GM12878 (cell line): Measurements from ENCODE around the gene UBE3C. TPM values are rescaled to one million over a fixed set of nuclear protein-coding genes. Genes with fewer than 3 reads are reported as not detected.

Experiments
- ATAC-seq: fragments of 200-7000 bp; cut with Tn5 transposase; 3 replicates; pipeline ENCODE4 v1.9.1; 2020; ENCODE audit warnings: mild to moderate bottlenecking, moderate library complexity
- BruUV-seq: library from RNA; stranded (reverse); fragments of 400-500 nt; replicated peaks from 2 replicates; lab custom pipeline; 2021; lab: Mats Ljungman, UMichigan
- CTCF ChIA-PET: fragments of 300-600 bp; sonication (Branson Sonifier 250); formaldehyde crosslinking; extraction: SDS; loops from one replicate; lab custom pipeline; 2021; ENCODE audit warnings: inconsistent platforms; lab: Yijun Ruan, JAX
- POLR2A ChIA-PET: fragments of 350-600 bp; formaldehyde crosslinking; extraction: SDS; loops from one replicate; lab custom pipeline; 2021; ENCODE audit warnings: inconsistent platforms; lab: Charles Lee
- RAD21 ChIA-PET: fragments of 300-600 bp; sonication (Branson Sonifier 250); formaldehyde crosslinking; loops from one replicate; lab custom pipeline; 2023; ENCODE audit warnings: antibody characterized with exemption; ENCODE audit not compliant: unreplicated experiment; lab: Charles Lee
- SMC1A ChIA-PET: fragments of 300-600 bp; sonication (Branson Sonifier 250); formaldehyde crosslinking; loops from one replicate; lab custom pipeline; 2023; ENCODE audit not compliant: unreplicated experiment, uncharacterized antibody; lab: Charles Lee
- DNase-seq: peaks from one replicate; pipeline ENCODE4 v3.0.0-alpha.2; 2011; ENCODE audit warnings: low read depth, low spot score
- FAIRE-seq: peaks from 3 replicates; lab custom pipeline; 2011; peaks lifted over from hg19 to GRCh38; lab: Jason Lieb, UNC
- H2AFZ ChIP-seq: 2 replicates; pipeline ENCODE4 v1.6.0; 2011; ENCODE audit warnings: low read depth, low read length, control low read depth; ENCODE audit not compliant: control insufficient read depth
- H3K27ac ChIP-seq: 2 replicates; pipeline ENCODE4 v1.5.1; 2011; ENCODE audit warnings: control low read depth; ENCODE audit not compliant: control insufficient read depth, insufficient read depth
- H3K27me3 ChIP-seq, 2 experiments: replicated peaks in 1 of 2; 2 replicates each; pipeline versions ENCODE4 v1.6.0 to v1.6.1; 2011; ENCODE audit warnings: low read length in 1 of 2; ENCODE audit not compliant: control insufficient read depth in 2 of 2, insufficient read depth in 2 of 2
- H3K36me3 ChIP-seq, 2 experiments: 2 replicates each; pipeline ENCODE4 v1.5.1; 2011; ENCODE audit warnings: low read length in 1 of 2; ENCODE audit not compliant: control insufficient read depth in 2 of 2, insufficient read depth in 2 of 2
- H3K4me1 ChIP-seq: 2 replicates; pipeline ENCODE4 v1.6.1; 2011; ENCODE audit warnings: mild to moderate bottlenecking, low read length, moderate library complexity, mixed read lengths; ENCODE audit not compliant: control insufficient read depth, insufficient read depth
- H3K4me2 ChIP-seq: 2 replicates; pipeline ENCODE4 v1.6.0; 2011; ENCODE audit warnings: control low read depth; ENCODE audit not compliant: control insufficient read depth, insufficient read depth
- H3K4me3 ChIP-seq: fragments of 200-600 bp; sonication (generic); 2 replicates; pipeline ENCODE4 v1.5.1; 2016
- H3K79me2 ChIP-seq: 2 replicates; pipeline ENCODE4 v1.6.0; 2011; ENCODE audit warnings: low read length; ENCODE audit not compliant: control insufficient read depth, insufficient read depth
- H3K9ac ChIP-seq: 2 replicates; pipeline ENCODE4 v1.8.0; 2011; ENCODE audit warnings: low read length, control low read depth, mixed read lengths; ENCODE audit not compliant: control insufficient read depth, insufficient read depth
- H3K9me3 ChIP-seq: replicated peaks from 3 replicates; pipeline ENCODE4 v1.5.1; 2011; ENCODE audit warnings: mild to moderate bottlenecking, low read length; ENCODE audit not compliant: control insufficient read depth, insufficient read depth
- H4K20me1 ChIP-seq: 2 replicates; pipeline ENCODE4 v1.6.0; 2011; ENCODE audit not compliant: control insufficient read depth, insufficient read depth
- CTCF ChIP-seq, 3 experiments: IDR thresholded peaks in 2 of 3; conservative IDR thresholded peaks in 1 of 3; 2 replicates each; pipeline ENCODE4 v1.5.1; 2011; ENCODE audit warnings: low read depth in 3 of 3, low read length in 3 of 3, mild to moderate bottlenecking in 3 of 3, control low read depth in 2 of 3, moderate library complexity in 2 of 3, inconsistent platforms in 1 of 3, mixed read lengths in 1 of 3; ENCODE audit not compliant: control insufficient read depth in 2 of 3, insufficient read depth in 1 of 3; ENCODE audit errors: extremely low read depth in 1 of 3
- NBN ChIP-seq: fragments of 450-650 bp; IDR thresholded peaks from 2 replicates; pipeline ENCODE4 v1.6.1; 2016
- PML ChIP-seq: IDR thresholded peaks from 2 replicates; pipeline ENCODE4 v1.6.1; 2012; ENCODE audit warnings: low read length, inconsistent platforms
- RUNX3 ChIP-seq: IDR thresholded peaks from 2 replicates; pipeline ENCODE4 v1.6.1; 2012; ENCODE audit warnings: low read length, inconsistent platforms
- SIX5 ChIP-seq: IDR thresholded peaks from 2 replicates; pipeline ENCODE4 v1.6.1; 2011; ENCODE audit warnings: mild to moderate bottlenecking, low read depth, low read length, moderate library complexity; ENCODE audit not compliant: severe bottlenecking
- ZBTB40 ChIP-seq: fragments of 450-650 bp; IDR thresholded peaks from 2 replicates; pipeline ENCODE4 v1.6.1; 2016; ENCODE audit warnings: mild to moderate bottlenecking, moderate library complexity, borderline replicate concordance
- WGBS: methylation state at CpG from one replicate; pipeline ENCODE4 v1.1.6; 2016; ENCODE audit warnings: low lambda C conversion rate; ENCODE audit not compliant: insufficient replicate concordance, insufficient coverage; ENCODE audit errors: missing lambda C conversion rate; 5-methylcytosine and 5-hydroxymethylcytosine counted together
- in situ Hi-C: fragments of 300-500 bp; cut with MboI; formaldehyde crosslinking; loops from 9 replicates; pipeline ENCODE4 v1.14.3; 2018; ENCODE audit warnings: mixed read lengths
- intact Hi-C: fragments of 100-400 bp; cut with micrococcal nuclease; formaldehyde crosslinking; loops from one replicate; pipeline ENCODE4 v1.14.2; 2022; ENCODE audit not compliant: unreplicated experiment
- polyA plus RNA-seq, 11 experiments: library from polyadenylated mRNA; depleted of rRNA in 4 of 11; unstranded in 6 of 11; stranded (reverse) in 5 of 11; fragments of >200 nt; fragmentation: Nextera tagmentation in 4 of 11; fragmentation: Illumina TruSeq in 1 of 11; extraction: Ambion mirVana in 4 of 11; extraction: Trizol in 1 of 11; gene quantifications; 1 replicate in 1 of 11; 2 replicates in 10 of 11; pipeline versions ENCODE4 v1.2.1 to v1.2.3, GENCODE V29; 2011 to 2016; ENCODE audit warnings: inconsistent platforms in 2 of 11, missing spikeins in 2 of 11, low read depth in 1 of 11
- total RNA-seq, 4 experiments: library from RNA; depleted of rRNA in 3 of 4; stranded (reverse); fragments of >200 nt in 3 of 4; fragmentation: Illumina TruSeq in 1 of 4; extraction: Trizol in 1 of 4; gene quantifications; 2 replicates each; pipeline versions ENCODE4 v1.2.1 to v1.2.3, GENCODE V29; 2013 to 2021

Gene UBE3C
- total and polyA plus RNA-seq, 10 of the 15 experiments (the other 5 are each of a cell fraction or from before 2014, with no cell fraction given): 7.9 to 65.9 (median 45.2) TPM

GRCh38 chr7:157299317-157299612 is 160.5 kb downstream of the UBE3C start:
- CTCF ChIA-PET: no interaction called here
- no peak for DNase-seq
- H3K4me3 ChIP-seq: no peak overlapping the region
- no peaks in the 10 kb centered on the region for H3K36me3 ChIP-seq
- intact Hi-C loops: no loop called here
- no peak for ATAC-seq
- no TSS peak for BruUV-seq
- POLR2A ChIA-PET: no interaction called here
- in situ Hi-C loops: no loop called here
- RAD21 ChIA-PET: no interaction called here
- peak; percentile 89 for FAIRE-seq
- no peak overlapping the region for H3K27ac ChIP-seq
- H3K27me3 ChIP-seq: no peaks in the 10 kb centered on the region
- 98% methylated on average over 3 of the region's 3 CpGs for WGBS
- no peak overlapping the region for H3K4me2 ChIP-seq
- no peaks in the 10 kb centered on the region for H3K9me3 ChIP-seq
- SMC1A ChIA-PET: no interaction called here
- 0 out of 2 replicates have a peak, but pooled peaks have one; percentile 40 for TF ChIP-seq NBN
- no peak for TF ChIP-seq PML
- H3K79me2 ChIP-seq: no peaks in the 10 kb centered on the region
- H3K4me1 ChIP-seq: peaks cover 16% of the 10 kb centered on the region
- H4K20me1 ChIP-seq: no peaks in the 10 kb centered on the region
- H3K9ac ChIP-seq: no peak overlapping the region
- no peak overlapping the region for H2AFZ ChIP-seq

GRCh38 chr7:157299613-157300368 is 161.1 kb downstream of the UBE3C start:
- in situ Hi-C loops (no loop called here), intact Hi-C loops (no loop called here)
- no peak overlapping the region for H3K27ac ChIP-seq
- no peaks in the 10 kb centered on the region for H3K36me3 ChIP-seq
- no TSS peak for BruUV-seq
- H3K4me1 ChIP-seq: peaks cover 16% of the 10 kb centered on the region
- SMC1A ChIA-PET: no interaction called here
- no peaks in the 10 kb centered on the region for H4K20me1 ChIP-seq
- RAD21 ChIA-PET: no interaction called here
- ATAC-seq (no peak), DNase-seq (no peak), FAIRE-seq (no peak)
- POLR2A ChIA-PET: no interaction called here
- no peak overlapping the region for H3K9ac ChIP-seq
- peak in 1 of 3 experiments; percentile 29; a peak in 2 of 6 replicates for TF ChIP-seq CTCF (IDR thresholded peaks at IDR 0.05 in 2 of 3, conservative IDR thresholded peaks at IDR 0.05 in 1 of 3; ENCODE audit: control insufficient read depth in 2 of 3, extremely low read depth in 1 of 3, insufficient read depth in 1 of 3, low read depth in 3 of 3, low read length in 3 of 3)
- TF ChIP-seq SIX5: no peak
- peak; percentile 39; the same call in 1 of the 2 replicates for TF ChIP-seq RUNX3
- no peak for TF ChIP-seq ZBTB40
- H2AFZ ChIP-seq: no peak overlapping the region
- no peak overlapping the region for H3K4me3 ChIP-seq
- CTCF ChIA-PET: no interaction called here
- H3K27me3 ChIP-seq: no peaks in the 10 kb centered on the region
- H3K4me2 ChIP-seq: no peak overlapping the region
- no peaks in the 10 kb centered on the region for H3K79me2 ChIP-seq
- WGBS: 92% methylated on average over 26 of the region's 37 CpGs
- no peaks in the 10 kb centered on the region for H3K9me3 ChIP-seq
